Heart left ventricle (tissue), 16 donors: Measurements from ENCODE around the gene LARP1. TPM values are rescaled to one million over a fixed set of nuclear protein-coding genes. Genes with fewer than 3 reads are reported as not detected.
A peak's percentile ranks its signal among the peaks of the same experiment; 100 is the strongest.

Experiments
- ATAC-seq, 4 donors: fragments of 200-7000 bp; cut with Tn5 transposase; one replicate each; pipeline ENCODE4 v1.9.1; 2020 to 2022; ENCODE audit warnings: moderate library complexity in 4 of 4, mild to moderate bottlenecking in 3 of 4, moderate number of reproducible peaks in 1 of 4
- DNase-seq, 5 donors: peaks; one replicate each; pipeline ENCODE4 v3.0.0-alpha.2; 2020
- H3K27ac ChIP-seq, 12 donors: fragments of 200-600 bp; sonication (generic) in 4 of 12; one replicate each; pipeline versions ENCODE4 v1.5.0 to v1.8.0; 2016 to 2022; ENCODE audit warnings: mild to moderate bottlenecking in 2 of 12
- H3K27me3 ChIP-seq, 9 donors: fragments of 200-600 bp; sonication (generic) in 2 of 9; one replicate each; pipeline versions ENCODE4 v1.5.1 to v1.8.0; 2016 to 2022; ENCODE audit warnings: mild to moderate bottlenecking in 3 of 9
- H3K36me3 ChIP-seq, 9 donors: fragments of 200-600 bp; sonication (generic) in 2 of 9; one replicate each; pipeline versions ENCODE4 v1.5.0 to v1.8.0; 2018 to 2022; ENCODE audit warnings: mild to moderate bottlenecking in 2 of 9
- H3K4me1 ChIP-seq, 12 donors: fragments of 200-600 bp; sonication (generic) in 4 of 12; one replicate each; pipeline versions ENCODE4 v1.5.0 to v1.8.0; 2016 to 2022; ENCODE audit warnings: mild to moderate bottlenecking in 3 of 12
- H3K4me3 ChIP-seq, 12 donors: fragments of 200-600 bp; sonication (generic) in 4 of 12; one replicate each; pipeline versions ENCODE4 v1.5.0 to v1.8.0; 2017 to 2022; ENCODE audit warnings: mild to moderate bottlenecking in 9 of 12, moderate library complexity in 4 of 12
- H3K9me3 ChIP-seq, 12 donors: fragments of 200-600 bp; sonication (generic) in 4 of 12; one replicate each; pipeline versions ENCODE4 v1.5.0 to v1.8.0; 2016 to 2022; ENCODE audit warnings: mild to moderate bottlenecking in 1 of 12
- CTCF ChIP-seq, 12 donors: fragments of 200-600 bp; sonication (generic) in 4 of 12; IDR thresholded peaks; one replicate each; pipeline versions ENCODE4 v1.5.0 to v1.8.0; 2018 to 2022; ENCODE audit warnings: antibody characterized with exemption in 12 of 12, mild to moderate bottlenecking in 5 of 12
- POLR2A ChIP-seq, 2 donors: fragments of 450-650 bp; IDR thresholded peaks; one replicate each; pipeline ENCODE4 v1.6.1; 2017; ENCODE audit warnings: antibody characterized with exemption in 2 of 2, mild to moderate bottlenecking in 2 of 2, moderate library complexity in 2 of 2
- WGBS, 4 donors: extraction: QIAGEN DNeasy Blood & Tissue Kit in 2 of 4; methylation state at CpG; one replicate each; pipeline versions ENCODE4 v1.1.5 to v1.1.7; 2013 to 2018; 5-methylcytosine and 5-hydroxymethylcytosine counted together
- intact Hi-C, 10 donors: fragments of 100-400 bp; cut with DNase I; formaldehyde crosslinking; loops; one replicate each; pipeline versions ENCODE4 v1.11.1 to v1.14.2; 2022
- long read RNA-seq, 3 donors: library from polyadenylated mRNA; unstranded; transcript quantifications; one replicate each; pipeline ENCODE4 v2.0.0, GENCODE V29; 2020 to 2021
- polyA plus RNA-seq, 2 donors: library from polyadenylated mRNA; stranded (reverse); fragments of 200-250 nt; gene quantifications; one replicate each; pipeline ENCODE4 v1.2.3, GENCODE V29; 2013
- total RNA-seq, 9 donors: library from RNA; depleted of rRNA in 2 of 9; stranded (reverse); fragments of >200 nt in 2 of 9; fragmentation: NEBNext Ultra II Directional in 3 of 9; extraction: Animal tissue kit (Norgen Biotek cat#: 25700) in 3 of 9; gene quantifications; one replicate each; pipeline versions ENCODE4 v1.1.0 to v1.2.4, GENCODE V29; 2016 to 2023
- donor health status: ischemic (EF 13 %, LVEDD 7.1; RV severe dilation, severe dysfunction).
- donor health status: healthy with polysubstance abuse.
- donor health status: DM: no; HTN: yes; CAD: no.
- donor health status: DM: no; HTN: no; CAD: no.
- donor health status: ischemic (EF 25% LVEDD 6.9; RV normal size, moderate dysfunction).
- donor health status: ischemic (EF 25% LVEDD 5.7; RV mildly dilated, moderate dysfunction).
- donor health status: healthy.
- donor health status: DM: yes; HTN: yes; CAD: no.
- donor health status: ischemic (EF 35%, LVEDD 5.7; RV mildly dilated, moderate dysfunction).
- donor health status: nonischemic (EF 11% LVEDD 7.7; RV severe dilation, severe dysfunction).
- donor health status: DM: yes; HTN: yes; CAD: no.
- donor health status: PGD.
- donor health status: ischemic (EF 29% LVEDD 5.4; RV normal size, mild dysfunction).
- donor health status: nonischemic (EF 23%, LVEDD 6.1; RV moderate dilation, normal function).

LARP1 gene
- total RNA-seq: 100 to 1,000 TPM in 8 of 9 donors, 10 to 100 TPM in 1; 91.6 to 189 (median 181) TPM
- 10 to 100 TPM; 36.5 to 89.9 TPM for polyA plus RNA-seq
- long read RNA-seq, donor 1, partial matches to known transcripts: 25 of 103 reads
- long read RNA-seq, donor 1, other reads (novel, unspliced or antisense): 78 of 103 reads
- long read RNA-seq, donor 2, partial matches to known transcripts: 52 of 151 reads
- long read RNA-seq, donor 2, other reads (novel, unspliced or antisense): 97 of 151 reads
- long read RNA-seq, donor 3, partial matches to known transcripts: 24 of 112 reads
- long read RNA-seq, donor 3, other reads (novel, unspliced or antisense): 86 of 112 reads

GRCh38 chr5:154755361-154756008 lies at the start of gene LARP1:
LARP1 (plus strand) TSS chr5:154755377; CDS start chr5:154755758, 381 bp downstream.
- peak in 2 of 4 donors; percentile 23 to 27 for ATAC-seq
- H3K27ac ChIP-seq: peak within 1 kb of the TSS; percentile 94 to 100 (median 99)
- no peaks in the 10 kb centered on the region for H3K27me3 ChIP-seq
- DNase-seq: peak; percentile 52 to 81 (median 64)
- TF ChIP-seq CTCF (IDR thresholded peaks at IDR 0.05): peak in 1 of 12 donors; percentile 12
- no peak for TF ChIP-seq POLR2A (IDR thresholded peaks at IDR 0.05)
- peaks cover 0 to 52% (median 41%) of the 10 kb centered on the region in 12 donors for H3K4me1 ChIP-seq
- no peaks in the 10 kb centered on the region for H3K36me3 ChIP-seq
- H3K9me3 ChIP-seq: no peaks in the 10 kb centered on the region
- peak within 1 kb of the TSS; percentile 70 to 100 (median 98) for H3K4me3 ChIP-seq
- 0 to 1% (median 0%) methylated on average over 20 to 74 of the region's 75 CpGs for WGBS, 4 donors
- intact Hi-C loops: loop anchor here (1.0 to 10.0 kb wide), 11 partner anchors 37 to 103 kb away; partner anchors contain the start of gene CNOT8 (in 7 of the 10)

- no peak overlapping the region for H3K27ac ChIP-seq
Observed at GRCh38 chr5:154706416-154706815, 48.8 kb upstream of the LARP1 start.

GRCh38 chr5:154707641-154708040 lies 47.5 kb upstream of the LARP1 start:
- Histone ChIP-seq H3K36me3 (no peaks in the 10 kb centered on the region), H3K4me1 (peaks cover 0 to 2% (median 0%) of the 10 kb centered on the region in 12 donors), H3K9me3 (no peaks in the 10 kb centered on the region), H3K27ac (no peak overlapping the region), H3K4me3 (no peak overlapping the region), H3K27me3 (no peaks in the 10 kb centered on the region)
- TF ChIP-seq POLR2A (IDR thresholded peaks at IDR 0.05) (no peak), CTCF (IDR thresholded peaks at IDR 0.05) (no peak)
- intact Hi-C loops: no loop called here
- DNase-seq (no peak), ATAC-seq (no peak)
- 78 to 83% (median 81%) methylated on average over 5 of the region's 5 CpGs for WGBS, 4 donors

More at GRCh38 chr5:154706416-154706815, 48.8 kb upstream of the LARP1 start:
- DNase-seq (no peak), ATAC-seq (no peak)
- no peaks in the 10 kb centered on the region for H3K9me3 ChIP-seq
- intact Hi-C loops: no loop called here
- 94 to 97% (median 95%) methylated on average over 1 of the region's 1 CpG for WGBS, 4 donors
- no peak overlapping the region for H3K4me3 ChIP-seq
- no peaks in the 10 kb centered on the region for H3K27me3 ChIP-seq
- H3K36me3 ChIP-seq: no peaks in the 10 kb centered on the region
- H3K4me1 ChIP-seq: peaks cover 0 to 11% (median 0%) of the 10 kb centered on the region in 12 donors
- TF ChIP-seq POLR2A (IDR thresholded peaks at IDR 0.05): no peak
- TF ChIP-seq CTCF (IDR thresholded peaks at IDR 0.05): no peak

- peaks cover 0 to 7% (median 1%) of the 10 kb centered on the region in 12 donors for H3K4me1 ChIP-seq
- H3K27ac ChIP-seq: no peak overlapping the region
- ATAC-seq: no peak
- WGBS, 4 donors: 66 to 73% (median 70%) methylated on average over 6 of the region's 6 CpGs
- DNase-seq: no peak
- no peaks in the 10 kb centered on the region for H3K27me3 ChIP-seq
- no peak overlapping the region for H3K4me3 ChIP-seq
- no peaks in the 10 kb centered on the region for H3K36me3 ChIP-seq
- H3K9me3 ChIP-seq: no peaks in the 10 kb centered on the region
- TF ChIP-seq CTCF (IDR thresholded peaks at IDR 0.05) (no peak), POLR2A (IDR thresholded peaks at IDR 0.05) (no peak)
- intact Hi-C loops: no loop called here
Observed at GRCh38 chr5:154708207-154708606, 47.0 kb upstream of the LARP1 start.
